Measurements from ENCODE around the gene STRIP2.
"Not testable (repeated sequence)": the region's sequence is repeated elsewhere in the genome, so short reads cannot be mapped to it uniquely, and the experiment has no call there.

The STRIP2 gene

GRCh38 chr7:129532375-129532774, 98.1 kb downstream of the STRIP2 start:
- DNase-seq (ENCODE audit: low read depth), result no peak

GRCh38 chr7:129534558-129535274, 100.5 kb downstream of the STRIP2 start:
- DNase-seq (ENCODE audit: low read depth), result not testable (repeated sequence)

- no peak for DNase-seq (ENCODE audit: low read depth)
Measured at GRCh38 chr7:129535896-129536295, 101.7 kb downstream of the STRIP2 start.

- DNase-seq (ENCODE audit: low read depth), result no peak
Measured at GRCh38 chr7:129536323-129536722, 102.1 kb downstream of the STRIP2 start.
